Measurements from ENCODE around the gene CCDC13.

DNA sequence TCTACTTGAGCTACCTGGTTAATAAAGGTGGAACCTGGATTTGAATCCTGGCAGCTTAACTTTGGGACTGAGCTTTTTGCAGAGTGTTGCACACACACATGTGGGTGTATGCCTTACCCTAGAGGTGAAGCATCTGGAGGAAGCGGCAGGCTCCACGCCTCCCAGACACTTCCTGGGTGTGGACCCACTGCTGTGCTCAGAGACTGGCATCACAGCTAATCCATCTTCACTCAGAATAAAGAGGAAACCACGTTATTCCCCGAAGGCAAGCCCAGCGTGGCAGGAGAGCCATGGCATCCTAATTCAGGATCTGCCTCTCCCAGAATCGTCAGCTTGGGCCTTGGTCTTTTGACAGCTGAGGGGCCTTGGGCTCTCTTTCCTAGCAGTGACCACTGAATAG lies 25.5 kb downstream of the CCDC13 start:
- TF ChIP-seq EZH2 (IDR thresholded peaks at IDR 0.05; ENCODE audit: insufficient read depth, poor library complexity, severe bottlenecking) (no peak), EZH2phosphoT487 (IDR thresholded peaks at IDR 0.05; ENCODE audit: insufficient read depth, low read depth) (no peak)

Measured in GM23248 (cell line).